Activated CD8-positive, alpha-beta memory T cell treated with anti-CD3 and anti-CD28 coated beads, Interleukin-2, amount 50 U/mL, for 48 hours (primary cell): ENCODE measurements around the gene SUSD3.
"Not testable (repeated sequence)": the region's sequence is repeated elsewhere in the genome, so short reads cannot be mapped to it uniquely, and the experiment has no call there.

Source experiments
- DNase-seq: peaks from one replicate; pipeline ENCODE4 v3.0.0-alpha.2; 2020

SUSD3 gene

GRCh38 chr9:93114169-93114983 lies 55.9 kb downstream of the SUSD3 start:
- DNase-seq: no peak

GRCh38 chr9:93114984-93115335 lies 56.5 kb downstream of the SUSD3 start:
- no peak for DNase-seq

- DNase-seq: no peak
Observed at GRCh38 chr9:93115486-93116071, 57.1 kb downstream of the SUSD3 start.

- no peak for DNase-seq
Observed at GRCh38 chr9:93116072-93116961, 57.8 kb downstream of the SUSD3 start.

GRCh38 chr9:93117521-93117920 lies 59.0 kb downstream of the SUSD3 start:
- DNase-seq: not testable (repeated sequence)

- DNase-seq: no peak
Observed at GRCh38 chr9:93117924-93118862, 59.7 kb downstream of the SUSD3 start.

- DNase-seq: no peak
Observed at GRCh38 chr9:93118863-93119702, 60.6 kb downstream of the SUSD3 start.

- no peak for DNase-seq
Observed at GRCh38 chr9:93119703-93119952, 61.1 kb downstream of the SUSD3 start.

- peak; percentile 72 for DNase-seq
Observed at GRCh38 chr9:93119953-93120845, 61.7 kb downstream of the SUSD3 start.

- DNase-seq: no peak
Observed at GRCh38 chr9:93120846-93121315, 62.4 kb downstream of the SUSD3 start.

- DNase-seq: peak; percentile 51
Observed at GRCh38 chr9:93121316-93122241, 63.1 kb downstream of the SUSD3 start.

- DNase-seq: no peak
Observed at GRCh38 chr9:93122721-93123221, 64.3 kb downstream of the SUSD3 start.

- DNase-seq: peak; percentile 53
Observed at GRCh38 chr9:93123561-93124283, 65.2 kb downstream of the SUSD3 start.

GRCh38 chr9:93124793-93125192 lies 66.3 kb downstream of the SUSD3 start:
- DNase-seq: peak; percentile 42

- peak; percentile 46 for DNase-seq
Observed at GRCh38 chr9:93125331-93125894, 66.9 kb downstream of the SUSD3 start.

GRCh38 chr9:93126151-93126781 lies 67.8 kb downstream of the SUSD3 start:
- DNase-seq: no peak

GRCh38 chr9:93126825-93127368 lies 68.4 kb downstream of the SUSD3 start:
- DNase-seq: no peak
